Measurements from ENCODE around the gene MRC2.

DNA sequence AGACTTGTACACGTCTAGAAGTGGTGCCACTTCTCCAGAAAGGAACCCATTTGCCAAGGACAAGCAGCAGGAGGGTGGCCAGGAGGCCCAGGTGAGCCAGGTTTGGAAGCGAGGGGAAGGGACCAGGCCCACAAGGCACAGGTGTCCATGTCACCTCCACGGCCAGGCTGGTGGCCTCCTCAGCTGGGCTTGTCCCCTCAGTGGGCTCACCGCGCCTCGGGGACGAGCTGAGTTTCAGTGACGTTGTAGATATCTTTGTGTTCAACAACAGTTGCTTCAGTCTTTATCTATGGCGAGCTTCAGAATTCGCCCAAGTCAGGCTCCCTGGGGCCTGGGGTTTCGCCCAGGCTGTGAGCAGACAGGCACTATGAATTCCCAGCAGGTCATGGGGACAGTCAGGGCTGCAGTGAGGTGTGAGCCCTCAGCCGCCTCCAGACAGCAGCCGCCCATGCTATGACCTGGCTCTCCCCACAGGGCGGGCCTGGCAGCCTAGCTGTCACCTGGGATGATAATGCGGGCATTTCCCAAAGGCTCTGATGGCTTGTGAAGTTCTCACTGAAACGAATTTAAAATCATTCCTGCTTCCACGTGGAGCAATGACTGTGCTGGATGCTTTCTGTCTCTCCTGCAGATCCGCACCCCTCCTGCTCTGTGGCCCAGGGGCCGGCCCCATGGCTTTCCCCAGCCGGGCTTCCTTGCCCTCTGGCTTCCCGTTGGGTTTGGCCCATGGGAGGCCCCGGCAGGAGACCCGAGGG lies 89.5 kb downstream of the MRC2 start:
- no peak for TF ChIP-seq POLR2AphosphoS5 (IDR thresholded peaks at IDR 0.05; ENCODE audit: low read depth, low read length)
- no peak for TF ChIP-seq POLR2A (IDR thresholded peaks at IDR 0.05; ENCODE audit: low read depth, low read length)
- no peak for TF ChIP-seq POU2F2 (IDR thresholded peaks at IDR 0.05; ENCODE audit: low read depth, low read length)
- no peak for TF ChIP-seq TAF1 (IDR thresholded peaks at IDR 0.05; ENCODE audit: low read depth, low read length)

All from GM12891 (cell line).